Body of pancreas (tissue), 4 donors: ENCODE measurements around the gene ERCC8. TPM values are rescaled to one million over a fixed set of nuclear protein-coding genes. Genes with fewer than 3 reads are reported as not detected.

Source experiments
- ATAC-seq: fragments of 150-250 bp; one replicate; pipeline ENCODE4 v1.9.1; 2016
- DNase-seq, 4 donors: peaks; one replicate each; pipeline ENCODE4 v3.0.0-alpha.2; 2019
- H3K27ac ChIP-seq, 4 donors: fragments of 200-600 bp; sonication (generic); 1 replicate in 3 of 4; 2 replicates in 1 of 4; pipeline versions ENCODE4 v1.5.1 to v1.6.1; 2016 to 2019; ENCODE audit warnings: mild to moderate bottlenecking in 1 of 4, mixed read lengths in 1 of 4, moderate library complexity in 1 of 4
- H3K27me3 ChIP-seq, 2 donors: fragments of 200-600 bp; sonication (generic); one replicate each; pipeline ENCODE4 v1.6.0; 2016; ENCODE audit warnings: mild to moderate bottlenecking in 1 of 2
- H3K36me3 ChIP-seq, 2 donors: fragments of 200-600 bp; sonication (generic); replicated peaks in 1 of 2; 2 replicates each; pipeline ENCODE4 v1.5.1; 2016; ENCODE audit warnings: low read depth in 2 of 2; ENCODE audit not compliant: insufficient read depth in 1 of 2
- H3K4me1 ChIP-seq: fragments of 200-600 bp; sonication (generic); one replicate; pipeline ENCODE4 v1.6.0; 2016
- H3K4me3 ChIP-seq, 2 donors: fragments of 200-600 bp; sonication (generic); 1 replicate in 1 of 2; 2 replicates in 1 of 2; pipeline ENCODE4 v1.5.1; 2016 to 2019
- H3K9me3 ChIP-seq, 3 donors: fragments of 200-600 bp; sonication (generic); 1 replicate in 2 of 3; 2 replicates in 1 of 3; pipeline ENCODE4 v1.5.1; 2016
- POLR2A ChIP-seq, 3 donors: fragments of 450-650 bp; IDR thresholded peaks; one replicate each; pipeline ENCODE4 v1.6.1; 2016; ENCODE audit warnings: antibody characterized with exemption in 3 of 3, mild to moderate bottlenecking in 2 of 3
- WGBS, 2 donors: methylation state at CpG; one replicate each; pipeline ENCODE4 v1.1.5; 2017; 5-methylcytosine and 5-hydroxymethylcytosine counted together
- intact Hi-C: fragments of 100-400 bp; cut with DNase I; formaldehyde crosslinking; loops from one replicate; pipeline ENCODE4 v1.15.1; 2023
- total RNA-seq, 2 donors: library from RNA; depleted of rRNA; stranded (reverse); fragments of >200 nt; gene quantifications; one replicate each; pipeline ENCODE4 v1.1.0, GENCODE V29; 2016
- TF ChIP-seq, protein P1 (sequence below), 7 experiments: fragments of 450-650 bp in 4 of 7; fragments of 200-600 bp in 3 of 7; sonication (generic) in 3 of 7; IDR thresholded peaks; one replicate each; pipeline ENCODE4 v1.5.1; 2016 to 2019; ENCODE audit warnings: antibody characterized with exemption in 7 of 7

ERCC8 gene
- total RNA-seq, 2 donors from 2014 or later: 2.6 to 3.4 TPM

DNA sequence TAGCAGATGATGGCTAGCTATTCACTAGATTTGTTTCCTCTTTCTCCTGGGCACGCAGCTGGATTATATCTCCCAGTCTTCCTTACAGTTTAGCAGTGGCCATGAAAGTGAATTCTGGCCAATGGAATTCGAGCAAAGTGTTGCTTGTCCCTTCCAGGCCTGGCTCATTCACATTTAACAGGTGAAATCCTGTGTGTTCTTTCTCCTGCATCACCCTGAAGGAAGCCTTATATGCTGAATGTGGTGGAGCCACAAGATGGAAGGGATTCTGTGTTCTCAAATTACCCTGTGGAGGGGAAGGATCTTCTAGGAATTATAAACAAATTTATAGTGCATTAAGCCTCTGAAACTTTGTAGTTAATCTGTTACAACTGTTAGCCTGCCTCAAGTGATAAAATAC lies 92.6 kb downstream of the ERCC8 start:
- Histone ChIP-seq H3K4me1 (no peaks in the 10 kb centered on the region), H3K27ac (no peak overlapping the region), H3K4me3 (no peak overlapping the region), H3K27me3 (no peaks in the 10 kb centered on the region), H3K9me3 (no peaks in the 10 kb centered on the region), H3K36me3 (no peaks in the 10 kb centered on the region)
- TF ChIP-seq POLR2A (IDR thresholded peaks at IDR 0.05): no peak
- TF ChIP-seq, protein P1, sequence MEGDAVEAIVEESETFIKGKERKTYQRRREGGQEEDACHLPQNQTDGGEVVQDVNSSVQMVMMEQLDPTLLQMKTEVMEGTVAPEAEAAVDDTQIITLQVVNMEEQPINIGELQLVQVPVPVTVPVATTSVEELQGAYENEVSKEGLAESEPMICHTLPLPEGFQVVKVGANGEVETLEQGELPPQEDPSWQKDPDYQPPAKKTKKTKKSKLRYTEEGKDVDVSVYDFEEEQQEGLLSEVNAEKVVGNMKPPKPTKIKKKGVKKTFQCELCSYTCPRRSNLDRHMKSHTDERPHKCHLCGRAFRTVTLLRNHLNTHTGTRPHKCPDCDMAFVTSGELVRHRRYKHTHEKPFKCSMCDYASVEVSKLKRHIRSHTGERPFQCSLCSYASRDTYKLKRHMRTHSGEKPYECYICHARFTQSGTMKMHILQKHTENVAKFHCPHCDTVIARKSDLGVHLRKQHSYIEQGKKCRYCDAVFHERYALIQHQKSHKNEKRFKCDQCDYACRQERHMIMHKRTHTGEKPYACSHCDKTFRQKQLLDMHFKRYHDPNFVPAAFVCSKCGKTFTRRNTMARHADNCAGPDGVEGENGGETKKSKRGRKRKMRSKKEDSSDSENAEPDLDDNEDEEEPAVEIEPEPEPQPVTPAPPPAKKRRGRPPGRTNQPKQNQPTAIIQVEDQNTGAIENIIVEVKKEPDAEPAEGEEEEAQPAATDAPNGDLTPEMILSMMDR (IDR thresholded peaks at IDR 0.05): no peak
- no peak for DNase-seq
- WGBS, 2 donors: 41 to 46% methylated on average over 2 of the region's 2 CpGs
- no peak for ATAC-seq
- intact Hi-C loops: no loop called here

DNA sequence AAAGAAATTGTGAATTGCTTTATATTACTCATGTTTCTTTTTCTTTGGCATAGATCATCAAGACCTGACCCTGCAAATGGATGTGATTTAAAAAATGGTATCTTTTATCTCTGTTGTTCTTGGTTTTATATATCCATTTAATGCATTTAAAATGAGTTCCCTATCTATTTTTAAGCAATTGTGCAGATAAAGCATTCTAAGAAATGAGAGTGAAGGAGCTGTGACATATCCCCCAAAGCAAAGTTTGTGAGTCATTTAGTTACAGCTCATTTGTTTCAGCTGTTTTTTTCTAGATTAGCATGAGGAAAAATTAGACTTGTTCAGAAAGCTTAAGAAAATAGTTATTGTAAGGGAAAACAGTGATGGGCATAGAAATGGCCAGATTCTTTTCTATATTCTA lies 93.2 kb downstream of the ERCC8 start:
- no peak for ATAC-seq
- no peaks in the 10 kb centered on the region for H3K9me3 ChIP-seq
- no peak overlapping the region for H3K4me3 ChIP-seq
- H3K4me1 ChIP-seq: no peaks in the 10 kb centered on the region
- DNase-seq: no peak
- intact Hi-C loops: no loop called here
- H3K36me3 ChIP-seq: no peaks in the 10 kb centered on the region
- H3K27ac ChIP-seq: no peak overlapping the region
- H3K27me3 ChIP-seq: no peaks in the 10 kb centered on the region
- TF ChIP-seq, protein P1 (IDR thresholded peaks at IDR 0.05): no peak
- no peak for TF ChIP-seq POLR2A (IDR thresholded peaks at IDR 0.05)

DNA sequence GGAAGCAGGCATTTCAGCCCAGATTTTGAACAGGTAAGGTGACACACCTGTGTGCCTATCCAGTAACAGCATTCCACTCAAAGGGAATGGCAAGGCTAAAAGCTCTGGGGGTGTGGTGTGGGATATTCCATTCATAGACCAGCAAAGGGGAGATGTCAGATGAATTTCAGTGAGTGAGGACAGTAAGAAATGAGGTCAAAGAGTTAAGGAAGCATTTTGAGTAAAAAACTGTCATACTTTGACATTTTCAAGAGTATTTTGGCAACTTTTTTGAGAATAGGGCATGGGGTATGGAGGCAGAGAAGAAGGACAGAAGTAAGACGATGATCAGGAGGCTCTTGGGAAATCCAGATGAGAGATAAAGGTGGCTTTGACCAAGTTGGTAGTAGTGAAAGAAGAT lies 98.6 kb downstream of the ERCC8 start:
- intact Hi-C loops: no loop called here
- ATAC-seq (no peak), DNase-seq (no peak)
- no peaks in the 10 kb centered on the region for H3K36me3 ChIP-seq
- 88 to 94% methylated on average over 1 of the region's 1 CpG for WGBS, 2 donors
- H3K4me3 ChIP-seq: no peak overlapping the region
- no peak overlapping the region for H3K27ac ChIP-seq
- no peaks in the 10 kb centered on the region for H3K9me3 ChIP-seq
- no peaks in the 10 kb centered on the region for H3K27me3 ChIP-seq
- peaks cover 15% of the 10 kb centered on the region for H3K4me1 ChIP-seq
- TF ChIP-seq POLR2A (IDR thresholded peaks at IDR 0.05): no peak
- TF ChIP-seq, protein P1 (IDR thresholded peaks at IDR 0.05): no peak

DNA sequence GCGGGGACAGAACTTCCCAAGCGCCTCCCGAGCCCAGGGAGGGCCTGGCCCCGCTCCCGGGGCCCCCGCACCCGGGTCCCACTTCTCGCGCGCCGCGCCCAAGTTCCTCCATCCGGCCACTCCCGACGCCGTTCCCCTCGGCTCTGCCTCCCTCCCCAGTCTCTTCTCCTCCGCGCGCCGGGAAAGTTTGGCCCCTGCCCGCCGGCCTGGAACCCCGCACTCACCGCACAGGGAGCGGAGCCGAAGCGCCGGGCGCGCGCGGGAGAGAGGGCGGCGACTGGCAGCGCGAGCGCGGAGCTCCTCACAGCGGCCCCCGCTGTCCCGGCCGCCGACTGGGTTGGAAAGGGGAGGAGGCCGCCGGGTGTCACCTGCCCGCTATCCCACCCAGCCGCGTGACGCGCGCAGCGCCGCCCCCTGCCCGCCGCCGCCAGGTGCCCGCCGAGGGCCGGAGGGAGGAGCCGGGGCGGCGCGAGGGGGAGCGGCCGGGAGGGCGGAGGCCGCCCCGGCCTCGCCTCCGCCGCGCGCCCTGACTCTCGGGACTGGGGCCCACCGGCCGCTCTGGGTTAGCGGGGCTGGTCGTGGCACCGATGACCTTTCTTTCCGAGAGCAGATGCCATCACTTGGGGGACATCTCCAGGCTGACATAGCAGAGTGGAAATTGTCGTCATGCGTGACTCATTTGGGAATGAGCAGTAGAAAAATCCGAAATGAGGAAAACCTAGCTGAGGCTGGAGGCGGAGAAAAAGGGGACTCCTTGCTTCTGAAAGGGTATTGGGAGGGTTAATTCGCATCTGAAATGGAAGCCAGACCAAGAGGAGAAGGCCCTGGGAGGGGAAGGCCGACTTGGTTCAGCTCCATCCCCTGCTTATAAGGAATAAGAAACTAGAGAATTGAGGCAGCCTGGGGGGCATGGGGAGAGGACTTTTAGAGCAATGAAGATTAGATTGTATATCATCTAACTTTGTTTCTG lies 100.6 kb downstream of the ERCC8 start, which contains the start of gene ELOVL7:
ELOVL7 (minus strand) TSS at position 334 of the 970 bp plus-strand sequence. CDS start 56,872 bp downstream, outside the sequence.
- H3K4me1 ChIP-seq: peaks cover 15% of the 10 kb centered on the region
- TF ChIP-seq, protein P1 (IDR thresholded peaks at IDR 0.05): peak in 6 of 7 experiments; percentile 25 to 72 (median 46)
- TF ChIP-seq POLR2A (IDR thresholded peaks at IDR 0.05): peak; percentile 91 to 94 (median 93)
- peak; percentile 97 for ATAC-seq
- peak within 1 kb of the TSS; percentile 90 to 100 for H3K4me3 ChIP-seq
- H3K36me3 ChIP-seq: no peaks in the 10 kb centered on the region
- H3K9me3 ChIP-seq: no peaks in the 10 kb centered on the region
- H3K27me3 ChIP-seq: no peaks in the 10 kb centered on the region
- peak within 1 kb of the TSS; percentile 66 to 78 (median 73) for H3K27ac ChIP-seq
- DNase-seq: peak; percentile 89 to 93 (median 90)
- intact Hi-C loops: no loop called here
- 0 to 2% methylated on average over 7 to 53 of the region's 87 CpGs for WGBS, 2 donors
